Stimulated activated CD4-positive, alpha-beta T cell treated with anti-CD3 and anti-CD28 coated beads, Interleukin-1b, Interleukin-23, amount 100 ng/mL, for 4 hours (primary cell): ENCODE data around the gene ZKSCAN3.
A peak's percentile ranks its signal among the peaks of the same experiment; 100 is the strongest.
"Not testable (repeated sequence)": the region's sequence is repeated elsewhere in the genome, so short reads cannot be mapped to it uniquely, and the experiment has no call there.

Experiments
- DNase-seq, 2 donors: peaks; one replicate each; pipeline ENCODE4 v3.0.0-alpha.2; 2020; ENCODE audit warnings: low read depth in 2 of 2

ZKSCAN3 gene

DNA sequence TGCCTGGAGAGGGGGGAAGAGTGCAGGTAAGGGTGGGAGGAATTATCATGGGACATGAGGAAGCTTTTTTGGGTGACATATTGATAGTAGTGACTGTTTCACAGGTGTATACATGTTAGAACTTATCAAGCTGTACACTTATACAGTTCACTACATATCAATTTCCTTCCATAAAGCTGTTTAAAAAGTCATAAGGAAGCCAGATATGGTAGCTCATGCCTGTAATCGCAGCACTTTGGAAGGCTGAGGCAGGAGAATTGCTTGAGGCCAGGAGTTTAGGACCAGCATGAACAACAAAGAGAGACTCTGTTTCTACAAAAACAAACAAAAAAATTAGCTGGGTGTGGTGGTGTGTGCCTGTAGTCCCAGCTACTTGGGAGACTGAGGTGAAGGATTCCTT lies 28.1 kb downstream of the ZKSCAN3 start:
- DNase-seq: no peak

DNA sequence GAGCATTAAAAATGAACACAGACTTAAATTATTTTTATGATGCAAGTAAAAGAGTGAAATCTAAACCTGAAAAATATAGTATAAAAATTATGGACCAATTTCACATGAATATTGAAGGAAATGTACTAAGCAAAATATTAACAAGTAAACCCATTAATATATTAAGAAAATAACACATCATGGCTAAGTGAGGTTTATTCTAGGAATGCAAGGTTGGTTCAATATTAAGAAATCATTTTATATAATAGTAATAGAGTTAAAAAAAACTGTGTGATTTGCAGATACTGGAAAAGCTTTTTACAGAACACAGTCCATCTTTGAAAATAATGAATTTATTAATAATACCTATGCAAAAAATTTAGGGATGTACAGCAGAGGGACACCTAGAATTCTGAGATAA lies 28.9 kb downstream of the ZKSCAN3 start:
- no peak for DNase-seq

DNA sequence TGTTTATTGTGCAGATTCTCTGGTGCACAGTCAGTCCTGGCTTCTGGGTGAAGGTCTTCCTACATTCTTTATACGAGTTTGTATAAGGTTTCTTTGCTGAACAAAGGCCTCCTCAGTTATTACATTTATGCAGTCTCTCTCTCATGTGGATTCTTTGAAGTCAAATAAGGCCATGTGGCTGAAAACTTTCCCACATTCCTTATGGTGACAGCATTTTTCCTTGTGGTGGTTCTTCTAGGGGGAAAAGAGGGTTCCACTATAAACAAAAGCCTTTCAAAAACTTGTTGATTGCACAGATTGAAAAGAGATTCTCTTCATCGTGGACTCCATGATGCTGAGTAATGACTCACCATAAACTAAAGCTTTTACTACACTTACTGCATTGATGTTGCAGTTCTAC lies 30.6 kb downstream of the ZKSCAN3 start:
- DNase-seq: no peak

DNA sequence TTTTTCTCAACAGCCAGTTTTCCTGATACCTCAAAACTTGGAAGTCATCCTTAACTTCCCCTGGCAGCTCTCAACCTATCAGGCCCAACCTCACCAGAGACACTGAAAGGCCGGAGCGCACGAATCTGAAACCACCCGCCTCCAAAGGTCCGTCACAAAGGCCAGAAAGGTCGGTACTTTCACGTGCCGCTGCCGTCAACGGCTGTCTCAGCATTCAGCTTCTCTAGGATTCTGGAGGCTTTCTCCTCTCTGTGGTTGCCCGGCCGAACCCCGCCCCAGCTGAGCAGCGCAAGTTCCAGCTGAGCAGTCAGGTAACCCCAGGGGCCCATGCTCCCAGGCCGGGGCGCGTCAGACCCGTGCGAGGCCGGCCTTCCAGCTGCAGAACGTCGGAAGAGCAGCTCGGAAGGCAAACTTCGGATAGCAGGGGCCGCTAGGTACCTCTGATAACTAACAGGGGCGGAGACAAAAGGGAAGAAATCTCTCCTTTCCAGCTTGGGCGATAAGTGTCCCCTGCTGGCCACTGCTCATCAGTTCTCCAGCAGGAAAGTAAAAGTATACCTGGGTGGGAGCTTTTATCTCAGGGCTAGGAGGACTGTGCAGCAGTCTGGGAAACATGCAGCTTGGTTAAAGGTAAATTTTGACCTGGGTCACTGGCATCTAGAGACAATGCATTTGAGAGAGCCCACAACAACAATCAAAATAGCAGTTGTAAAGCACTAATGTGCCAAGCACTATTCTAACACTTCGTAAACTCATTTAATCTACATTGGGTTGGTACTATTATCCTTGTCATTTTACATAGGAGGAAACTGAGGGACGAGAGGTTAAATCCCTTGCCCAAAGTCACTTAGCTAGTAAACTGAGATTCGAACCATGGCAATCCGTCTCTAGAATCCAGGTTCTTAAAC lies 33.7 kb downstream of the ZKSCAN3 start:
- DNase-seq: peak; percentile 18 to 20

DNA sequence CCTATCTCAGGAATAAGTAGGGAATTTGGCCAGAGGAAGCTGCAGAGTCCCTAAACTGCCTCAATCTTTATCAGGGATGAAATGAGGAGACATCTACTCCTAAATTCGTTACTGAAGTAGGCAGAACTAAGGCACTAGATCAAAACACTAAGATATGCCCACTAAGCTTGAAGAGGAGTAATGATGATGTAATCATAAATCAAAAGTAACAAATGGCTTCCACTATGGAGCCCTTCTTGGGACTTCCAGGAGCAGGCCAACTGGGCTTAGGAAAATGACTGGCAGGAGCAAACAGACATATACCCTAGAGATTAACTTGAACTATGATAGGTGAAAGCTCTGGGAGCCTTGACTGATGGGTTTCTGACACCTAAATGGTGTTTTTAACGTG lies 34.4 kb downstream of the ZKSCAN3 start:
- DNase-seq: no peak

DNA sequence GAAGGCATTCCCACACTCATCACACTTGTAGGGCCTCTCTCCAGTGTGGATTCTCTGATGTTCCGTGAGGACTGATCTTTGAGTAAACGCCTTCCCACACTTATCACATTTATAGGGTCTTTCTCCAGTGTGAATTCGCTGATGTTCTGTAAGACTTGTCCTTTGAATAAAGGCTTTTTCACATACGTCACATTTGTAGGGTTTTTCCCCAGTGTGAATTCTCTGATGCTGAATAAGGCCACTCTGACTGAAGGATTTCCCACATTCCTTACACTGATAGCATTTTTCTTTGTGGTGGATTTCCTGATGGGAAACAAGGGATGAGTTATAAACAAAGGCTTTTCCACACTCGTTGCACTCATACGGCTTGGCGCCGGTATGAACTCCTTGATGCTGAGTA lies 40.9 kb downstream of the ZKSCAN3 start:
- no peak for DNase-seq

DNA sequence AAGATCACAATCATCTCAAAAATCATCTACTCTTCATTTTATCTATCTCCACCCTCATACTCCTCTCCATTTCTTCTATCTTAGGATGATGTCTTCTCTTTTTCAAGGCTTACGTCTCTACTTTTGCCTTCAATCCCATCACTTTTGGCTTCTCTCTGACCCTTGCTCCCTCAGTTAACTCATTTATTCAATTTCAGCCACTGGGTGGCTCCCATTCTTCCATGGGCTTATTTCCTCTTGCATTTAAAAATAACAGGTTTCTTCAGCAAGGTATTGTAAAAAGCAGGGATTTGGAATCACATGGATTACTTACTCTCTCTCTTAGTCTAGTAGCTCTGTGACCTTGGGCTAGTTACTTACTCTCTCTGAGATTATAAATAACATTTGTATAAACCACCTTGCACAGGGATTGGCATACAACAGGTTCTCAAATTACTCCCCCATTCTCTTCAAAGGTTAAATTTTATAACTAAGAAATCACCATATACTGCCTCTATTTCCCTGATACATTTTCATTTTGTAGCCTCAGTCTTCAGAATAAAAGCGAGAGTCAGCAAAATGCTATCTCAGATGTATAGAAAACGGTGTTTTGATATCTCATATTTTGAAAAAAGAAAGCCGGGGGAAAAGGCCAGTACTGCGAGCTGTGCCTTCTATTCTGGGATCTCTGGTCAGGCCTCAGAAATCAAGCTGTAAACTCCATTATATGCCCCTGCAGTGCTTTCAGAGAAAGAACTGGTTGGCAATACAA lies 44.3 kb downstream of the ZKSCAN3 start:
- DNase-seq: no peak

DNA sequence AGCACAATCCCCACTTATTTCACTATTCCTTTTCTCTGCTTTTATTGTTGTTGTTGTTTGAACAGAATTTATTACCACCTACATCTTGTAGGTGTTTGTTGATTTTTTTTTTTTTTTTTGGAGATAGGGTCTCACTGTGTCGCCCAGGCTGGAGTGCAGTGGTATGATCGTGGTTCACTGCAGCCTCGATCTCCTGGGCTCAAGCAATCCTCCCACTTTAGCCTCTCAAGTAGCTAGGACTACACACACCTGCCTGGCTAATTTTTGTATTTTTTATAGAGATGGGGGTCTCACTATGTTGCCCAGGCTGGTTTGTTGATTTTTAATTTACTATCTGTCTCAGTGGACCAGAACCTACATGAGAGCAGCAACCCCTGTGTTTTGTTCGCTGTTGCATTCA lies 46.2 kb downstream of the ZKSCAN3 start:
- DNase-seq: no peak

DNA sequence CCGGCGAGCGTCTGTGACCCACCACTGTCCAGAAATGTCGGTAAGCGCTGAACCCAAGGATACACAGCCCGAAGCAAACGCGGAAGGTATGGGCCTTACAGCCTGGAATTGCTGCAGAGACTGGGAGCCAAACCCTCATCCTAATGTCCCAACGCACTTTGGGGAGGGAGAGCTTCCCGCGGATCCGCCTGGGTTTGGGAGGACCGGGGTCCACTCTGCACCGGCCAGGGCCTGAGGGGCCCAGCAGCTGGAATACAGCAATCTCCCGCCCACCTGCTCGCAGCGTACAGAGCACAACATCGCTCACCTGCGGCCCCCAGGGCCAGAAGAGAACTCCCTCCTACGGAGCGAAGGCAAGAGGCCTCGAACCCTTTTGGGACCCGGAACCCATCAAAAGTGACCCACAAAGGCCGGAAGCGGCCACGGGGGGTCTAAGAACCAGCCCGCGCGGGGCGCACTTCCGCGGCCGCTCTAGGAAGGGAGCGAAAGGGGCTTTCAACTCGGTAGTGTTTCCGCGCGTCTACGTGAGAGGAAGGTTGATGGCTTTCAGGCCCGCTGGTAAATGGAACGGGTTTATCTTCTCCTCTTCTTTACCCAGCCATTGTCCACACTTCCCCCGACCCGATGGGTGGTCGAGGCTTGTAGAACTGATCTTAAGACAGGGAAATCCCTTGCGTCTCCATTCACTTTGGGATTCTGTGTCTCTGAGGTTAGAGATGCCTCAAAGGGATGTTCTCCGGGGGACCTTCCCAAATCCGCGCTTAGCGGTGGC lies 49.8 kb downstream of the ZKSCAN3 start, which contains the start of gene ZSCAN12:
Gene ZSCAN12 (minus strand): TSS at position 398 of the 772 bp plus-strand sequence. CDS start 1,342 bp downstream, outside the sequence.
- DNase-seq: peak; percentile 76 to 79

DNA sequence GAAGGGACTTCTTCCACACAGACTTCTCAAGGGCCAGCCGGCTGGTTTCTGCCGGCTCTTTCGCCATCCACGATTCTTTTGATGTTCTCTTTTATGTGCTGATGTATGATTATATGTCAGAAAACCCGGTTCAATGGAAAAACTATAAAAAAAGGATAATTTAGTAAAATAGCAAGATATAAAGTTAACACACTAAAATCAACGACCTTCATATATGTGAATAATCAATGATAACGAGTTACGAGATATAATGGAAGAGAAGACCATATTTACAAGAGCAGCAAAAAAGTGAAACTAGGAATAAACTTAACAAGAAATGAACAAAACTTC lies 50.3 kb downstream of the ZKSCAN3 start:
- no peak for DNase-seq

DNA sequence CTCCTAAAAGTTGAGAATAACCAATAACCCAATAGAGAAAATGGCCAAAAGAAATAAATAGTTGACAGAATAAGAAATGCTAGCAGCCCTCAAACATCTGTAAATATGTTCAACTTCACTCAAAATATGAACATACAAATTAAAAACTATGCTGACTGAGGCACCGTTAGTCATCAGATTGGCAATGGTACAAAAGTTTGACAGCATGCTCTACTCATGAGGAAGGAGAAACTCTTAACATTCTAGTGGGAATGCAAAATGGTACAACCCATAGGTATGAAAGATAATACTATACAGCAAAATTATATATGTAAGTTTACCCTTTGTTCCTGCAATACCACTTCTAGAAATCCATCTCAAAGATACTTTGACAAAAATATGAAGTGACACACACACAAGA lies 51.4 kb downstream of the ZKSCAN3 start:
- DNase-seq: no peak

DNA sequence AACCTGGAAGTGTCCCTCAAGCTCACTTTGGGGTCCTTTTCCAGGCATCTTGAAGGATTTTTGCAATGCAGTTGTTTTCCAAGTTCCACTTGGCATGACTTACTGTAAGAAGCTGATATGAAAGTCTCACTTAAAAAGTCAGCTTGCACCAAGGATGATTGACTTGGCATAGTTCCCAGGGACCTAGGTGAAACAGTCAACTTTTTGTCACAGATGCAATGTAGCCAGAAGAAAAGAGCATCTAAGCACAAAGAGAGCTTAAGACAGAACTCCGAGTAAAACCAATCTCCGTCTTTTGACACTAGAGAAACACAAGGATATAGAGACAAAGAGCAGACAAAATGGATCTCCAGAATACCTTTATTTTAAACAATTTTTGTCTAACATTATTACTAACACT lies 52.5 kb downstream of the ZKSCAN3 start:
- no peak for DNase-seq

DNA sequence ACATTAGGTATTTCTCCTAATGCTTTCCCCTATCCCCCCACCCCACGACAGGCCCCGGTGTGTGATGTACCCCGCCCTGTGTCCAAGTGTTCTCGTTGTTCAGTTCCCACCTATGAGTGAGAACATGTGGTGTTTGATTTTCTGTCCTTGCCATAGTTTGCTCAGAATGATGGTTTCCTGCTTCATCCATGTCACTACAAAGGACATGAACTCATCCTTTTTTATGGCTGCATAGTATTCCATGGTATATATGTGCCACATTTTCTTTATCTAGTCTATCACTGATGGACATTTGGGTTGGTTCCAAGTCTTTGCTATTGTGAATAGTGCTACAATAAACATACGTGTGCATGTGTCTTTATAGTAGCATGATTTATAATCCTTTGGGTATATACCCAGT lies 54.2 kb downstream of the ZKSCAN3 start:
- not testable (repeated sequence) for DNase-seq

DNA sequence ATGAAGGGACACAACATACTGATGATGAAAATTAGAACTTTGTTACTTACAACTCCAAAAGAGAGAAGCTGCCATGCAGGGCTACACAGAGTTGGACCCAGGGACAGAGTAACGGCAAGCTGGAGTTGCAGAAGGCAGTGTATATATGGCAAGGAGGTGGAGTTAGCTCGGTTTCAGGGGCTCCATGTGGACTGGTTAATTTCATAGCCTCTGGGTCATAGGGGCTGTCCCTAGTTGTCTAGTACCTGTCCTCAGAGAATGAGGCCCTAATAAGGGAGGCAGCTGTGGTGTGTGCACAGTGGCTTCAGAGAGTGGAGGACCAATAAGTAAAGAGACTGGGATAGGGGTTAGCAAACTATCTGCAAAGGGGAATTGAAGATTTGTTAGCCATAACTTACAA lies 57.7 kb downstream of the ZKSCAN3 start:
- no peak for DNase-seq

DNA sequence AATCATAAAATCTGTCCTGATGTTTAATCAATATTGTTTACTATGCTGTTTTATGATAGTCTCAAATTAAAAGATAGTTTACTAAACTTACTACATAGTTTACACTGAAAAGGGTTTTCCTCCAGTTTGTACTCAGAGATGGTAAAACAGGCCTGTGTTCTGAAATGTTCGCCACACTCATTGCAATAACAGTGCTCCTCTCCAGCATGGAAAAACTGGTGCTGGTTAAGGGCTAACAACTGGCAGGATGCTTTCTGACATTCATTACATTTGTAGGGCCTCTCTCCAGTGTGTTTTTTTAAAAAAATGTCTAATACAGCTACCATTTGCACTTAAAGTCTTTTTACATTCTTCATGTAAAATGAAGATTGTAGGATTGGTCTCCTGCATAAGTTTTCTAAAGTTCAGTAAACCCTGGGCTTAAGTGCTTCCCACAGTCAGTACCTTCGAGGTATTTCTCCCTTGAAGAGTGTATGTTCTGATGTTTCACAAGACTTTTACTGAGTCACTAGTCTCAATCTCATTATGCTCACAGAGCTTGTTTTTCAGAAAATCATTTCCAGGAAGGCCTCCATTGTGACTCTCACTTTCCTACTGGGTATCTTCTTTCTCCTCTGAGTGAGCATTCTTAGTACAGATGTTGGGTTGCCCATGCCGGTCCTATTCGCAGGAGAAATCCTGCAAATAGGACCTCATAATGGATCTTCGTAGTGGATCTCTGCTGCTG lies 58.5 kb downstream of the ZKSCAN3 start:
- DNase-seq: no peak

DNA sequence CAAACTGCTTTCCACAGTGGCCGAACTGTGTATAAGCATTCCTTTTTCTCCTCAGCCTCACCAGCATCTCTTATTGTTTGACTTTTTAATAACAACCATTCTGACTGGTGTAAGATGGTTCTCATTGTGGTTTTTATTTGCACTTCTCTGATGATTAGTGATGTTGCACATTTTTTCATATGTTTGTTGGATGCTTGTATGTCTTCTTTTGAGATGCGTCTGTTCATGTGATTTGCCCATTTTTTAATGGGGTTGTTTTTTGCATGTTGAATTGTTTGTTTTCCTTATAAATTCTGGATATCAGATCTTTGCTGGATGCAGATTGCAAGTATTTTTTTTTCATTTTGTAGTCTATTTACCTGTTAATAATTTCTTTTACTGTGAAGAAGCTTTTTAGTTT lies 61.0 kb downstream of the ZKSCAN3 start:
- DNase-seq: no peak

DNA sequence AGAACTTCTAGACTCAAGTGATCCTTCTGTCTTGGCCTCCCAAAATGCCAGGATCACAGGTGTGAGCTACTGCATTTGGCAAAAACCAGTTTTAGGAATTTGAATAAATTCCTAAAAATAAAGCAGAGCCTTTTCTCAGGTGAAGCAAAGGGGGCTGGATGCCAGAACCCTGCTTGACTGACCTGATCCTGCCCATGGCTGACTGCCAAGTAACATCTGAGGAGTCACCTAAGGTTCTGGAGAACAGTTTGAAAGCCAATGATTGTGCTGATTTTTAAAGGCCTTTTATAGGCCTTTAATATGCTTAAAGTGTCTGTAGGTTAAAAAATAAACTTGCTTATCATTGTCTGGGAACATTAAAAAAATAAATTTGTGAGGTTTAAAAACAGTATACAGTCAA lies 63.9 kb downstream of the ZKSCAN3 start:
- DNase-seq: no peak
